ENCODE results near the gene STIM1.

Gene STIM1

DNA sequence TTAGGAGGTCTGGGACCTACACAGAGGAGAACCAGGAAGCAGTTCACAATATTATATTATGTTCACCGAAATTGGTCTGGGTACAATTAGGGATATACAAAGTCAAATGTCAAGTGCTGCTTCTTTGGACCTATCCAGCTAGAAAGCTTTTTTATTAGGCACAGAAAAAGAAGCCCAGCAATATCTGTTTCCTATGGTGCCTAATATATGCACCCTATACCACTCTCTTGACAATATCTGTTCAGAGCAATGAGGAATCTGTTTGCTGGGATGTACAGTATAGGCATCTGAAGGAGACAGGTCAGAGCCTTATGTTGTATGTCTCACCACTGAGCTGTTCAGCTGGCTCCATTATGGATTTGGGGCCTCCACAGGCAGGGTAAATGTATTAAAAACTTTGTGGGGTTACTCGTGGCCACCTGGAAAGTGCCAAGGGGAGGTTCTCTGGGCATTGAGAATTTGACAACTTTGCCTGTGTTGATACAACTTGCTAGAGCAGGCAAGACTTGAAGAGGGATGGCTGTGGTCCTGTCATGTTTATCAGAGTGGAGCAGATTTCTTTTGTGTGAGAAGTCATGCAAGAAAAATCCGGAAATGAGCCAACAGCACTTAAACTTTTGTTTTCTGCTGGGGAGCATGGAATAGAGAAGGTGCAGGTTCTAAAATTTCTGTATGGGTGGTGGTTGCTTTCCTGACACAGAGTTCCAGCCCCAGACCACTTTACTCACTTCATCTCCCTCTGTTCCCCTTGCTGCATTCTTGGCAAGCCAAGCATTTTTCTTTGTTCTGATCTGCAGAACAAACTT lies 10.1 kb downstream of the STIM1 start:
- ChIA-PET POLR2A (interaction anchor here (2.1 kb wide), 1 partner anchor 11 kb away, joined by 10 read pairs; the partner anchor contains the start of gene STIM1), CTCF (interaction anchor here (1.5 to 43.8 kb wide), 5 partner anchors 10 to 205 kb away, joined by 6 to 1411 read pairs (median 36); partner anchors contain the start of genes RHOG and STIM1)
- TF ChIP-seq, protein P1, sequence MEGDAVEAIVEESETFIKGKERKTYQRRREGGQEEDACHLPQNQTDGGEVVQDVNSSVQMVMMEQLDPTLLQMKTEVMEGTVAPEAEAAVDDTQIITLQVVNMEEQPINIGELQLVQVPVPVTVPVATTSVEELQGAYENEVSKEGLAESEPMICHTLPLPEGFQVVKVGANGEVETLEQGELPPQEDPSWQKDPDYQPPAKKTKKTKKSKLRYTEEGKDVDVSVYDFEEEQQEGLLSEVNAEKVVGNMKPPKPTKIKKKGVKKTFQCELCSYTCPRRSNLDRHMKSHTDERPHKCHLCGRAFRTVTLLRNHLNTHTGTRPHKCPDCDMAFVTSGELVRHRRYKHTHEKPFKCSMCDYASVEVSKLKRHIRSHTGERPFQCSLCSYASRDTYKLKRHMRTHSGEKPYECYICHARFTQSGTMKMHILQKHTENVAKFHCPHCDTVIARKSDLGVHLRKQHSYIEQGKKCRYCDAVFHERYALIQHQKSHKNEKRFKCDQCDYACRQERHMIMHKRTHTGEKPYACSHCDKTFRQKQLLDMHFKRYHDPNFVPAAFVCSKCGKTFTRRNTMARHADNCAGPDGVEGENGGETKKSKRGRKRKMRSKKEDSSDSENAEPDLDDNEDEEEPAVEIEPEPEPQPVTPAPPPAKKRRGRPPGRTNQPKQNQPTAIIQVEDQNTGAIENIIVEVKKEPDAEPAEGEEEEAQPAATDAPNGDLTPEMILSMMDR (IDR thresholded peaks at IDR 0.05; ENCODE audit: control extremely low read depth, extremely low read depth, low read depth, missing control alignments) = no peak
- DNase-seq (ENCODE audit: extremely low spot score) = no peak

- ChIA-PET CTCF (interaction anchor here (1.5 to 43.8 kb wide), 4 partner anchors 12 to 204 kb away, joined by 10 to 1411 read pairs (median 229); partner anchors contain the start of genes RHOG and STIM1), POLR2A (interaction anchor here (2.1 kb wide), 1 partner anchor 11 kb away, joined by 10 read pairs; the partner anchor contains the start of gene STIM1)
- DNase-seq (ENCODE audit: extremely low spot score) = no peak
- TF ChIP-seq, protein P1 (IDR thresholded peaks at IDR 0.05; ENCODE audit: control extremely low read depth, extremely low read depth, low read depth, missing control alignments) = no peak
Observed at GRCh38 chr11:3866206-3866605, 10.7 kb downstream of the STIM1 start.

DNA sequence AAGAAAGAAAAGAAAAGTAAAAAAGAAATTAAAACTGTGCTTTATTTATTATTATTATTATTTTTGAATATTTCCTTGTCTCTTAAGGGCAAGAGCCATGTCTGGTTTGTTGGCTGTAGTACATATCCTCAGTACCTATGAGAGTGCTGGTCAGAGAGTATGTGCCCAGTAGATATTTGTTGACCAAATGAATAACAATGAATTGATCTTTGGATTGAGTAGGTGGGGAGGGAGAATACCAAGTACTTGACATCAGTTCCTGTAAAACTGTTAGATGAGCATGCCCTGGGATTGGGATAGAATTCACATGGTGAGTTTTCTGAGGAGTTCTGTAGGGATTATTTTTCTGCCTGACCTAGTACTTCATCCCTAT lies 11.4 kb downstream of the STIM1 start:
- DNase-seq (ENCODE audit: extremely low spot score) = no peak
- TF ChIP-seq, protein P1 (IDR thresholded peaks at IDR 0.05; ENCODE audit: control extremely low read depth, extremely low read depth, low read depth, missing control alignments) = no peak
- ChIA-PET POLR2A (interaction anchor here (2.1 kb wide), 1 partner anchor 12 kb away, joined by 10 read pairs; the partner anchor contains the start of gene STIM1), CTCF (interaction anchor here (1.3 to 43.8 kb wide), 6 partner anchors 11 to 203 kb away, joined by 3 to 1411 read pairs (median 20); partner anchors contain the start of gene STIM1)

- ChIA-PET CTCF (interaction anchor here (0.8 to 43.8 kb wide), 9 partner anchors 11 to 203 kb away, joined by 3 to 1411 read pairs (median 3); partner anchors contain the start of gene STIM1), POLR2A (interaction anchor here (2.1 kb wide), 1 partner anchor 12 kb away, joined by 10 read pairs; the partner anchor contains the start of gene STIM1)
- TF ChIP-seq, protein P1 (IDR thresholded peaks at IDR 0.05; ENCODE audit: control extremely low read depth, extremely low read depth, low read depth, missing control alignments) = no peak
- DNase-seq (ENCODE audit: extremely low spot score) = no peak
Observed at GRCh38 chr11:3867209-3868091, 12.0 kb downstream of the STIM1 start.

DNA sequence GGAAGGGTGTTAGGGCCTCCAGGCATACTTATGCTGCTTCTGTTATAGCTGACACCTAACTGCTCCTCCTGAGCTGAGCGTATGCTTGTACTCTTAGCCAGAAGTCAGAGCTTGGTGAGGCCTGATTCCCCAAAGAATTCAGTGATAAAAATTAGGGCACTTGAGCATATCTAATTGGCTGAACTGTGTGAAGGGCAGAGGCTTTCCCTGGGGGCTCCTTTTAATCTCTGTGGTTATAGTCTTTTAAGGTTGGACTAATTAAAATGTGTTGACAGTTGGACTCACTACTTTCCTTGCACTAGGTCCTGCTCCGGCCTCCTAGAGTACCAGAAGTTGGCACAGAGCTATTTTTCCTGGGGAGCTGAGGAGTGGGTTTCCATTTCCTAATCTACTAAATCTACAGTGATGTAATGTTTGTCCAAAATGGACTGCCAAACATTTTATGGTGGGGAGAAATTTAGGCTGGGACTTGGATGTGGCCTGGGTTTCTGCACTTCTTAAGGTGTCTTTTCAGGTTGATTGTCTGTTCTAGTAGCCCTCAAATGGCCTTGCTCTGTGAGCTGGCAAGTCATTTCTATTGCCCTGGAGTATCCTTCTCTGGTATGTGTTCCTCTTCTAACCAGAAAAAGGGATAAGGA lies 18.4 kb downstream of the STIM1 start:
- ChIA-PET POLR2A (no interaction called here), CTCF (interaction anchor here (0.8 to 21.2 kb wide), 7 partner anchors 9 to 200 kb away, joined by 3 to 422 read pairs (median 6); partner anchors contain the start of genes PGAP2, RHOG and STIM1)
- TF ChIP-seq, protein P1 (IDR thresholded peaks at IDR 0.05; ENCODE audit: control extremely low read depth, extremely low read depth, low read depth, missing control alignments) = no peak
- no peak for DNase-seq (ENCODE audit: extremely low spot score)

Data from GM10248 (cell line).